HS-27A (cell line): ENCODE results near the gene RNF41.

Source experiments
- DNase-seq: peaks from one replicate; pipeline ENCODE4 v3.0.0-alpha.2; 2012; ENCODE audit warnings: low read depth, missing footprints

Gene RNF41

DNA sequence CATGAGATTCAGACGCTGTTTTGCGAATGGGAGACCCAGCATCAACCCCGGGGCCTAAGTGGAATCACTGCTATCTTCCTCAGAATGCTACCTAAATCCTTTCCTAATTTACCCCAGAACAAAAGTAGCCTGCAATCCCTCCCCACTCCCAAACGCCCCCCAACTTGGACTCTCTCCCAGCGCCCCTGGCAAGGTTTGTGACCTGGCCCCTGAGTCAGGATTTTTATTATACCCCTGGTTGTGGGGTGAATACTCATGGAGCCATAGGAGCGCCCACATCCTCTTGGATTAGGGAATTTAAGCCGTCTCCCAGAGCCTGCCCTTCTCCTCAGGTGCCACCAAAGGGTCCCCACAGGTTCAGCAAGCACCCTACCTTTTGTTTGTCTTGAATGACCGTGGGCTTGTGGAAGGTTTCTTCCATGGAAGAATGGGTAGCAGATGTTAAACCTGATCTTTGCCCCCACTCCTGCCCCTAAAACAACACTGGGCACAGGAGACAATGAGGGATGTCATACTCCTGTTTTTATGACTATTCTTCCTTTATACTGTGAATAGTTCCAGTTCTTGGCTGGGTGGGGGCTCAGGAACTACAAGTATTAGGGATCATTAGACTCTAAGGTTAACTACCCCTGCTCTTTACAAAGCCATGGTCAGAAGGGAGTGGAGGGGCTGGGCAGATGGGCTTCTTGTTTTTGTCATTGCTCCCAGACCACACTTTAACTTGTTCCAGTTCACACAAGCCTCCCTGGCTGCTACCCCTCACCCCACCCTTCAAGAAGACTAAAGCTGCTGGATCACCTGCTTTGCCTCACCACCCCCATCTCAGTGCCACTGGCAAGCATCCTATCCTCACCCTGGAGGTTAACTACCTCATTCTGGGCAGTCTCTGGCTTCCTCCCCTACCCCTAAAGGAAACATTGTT lies 68.7 kb downstream of the RNF41 start:
- no peak for DNase-seq
